DMS53 treated with DMSO at 0.1 percent for 48 hours (cell line): ENCODE data around the gene TMEM245.
"Not testable (repeated sequence)": the region's sequence is repeated elsewhere in the genome, so short reads cannot be mapped to it uniquely, and the experiment has no call there.

Experiments
- DNase-seq: peaks from one replicate; lab custom pipeline; 2025; ENCODE audit not compliant: unreplicated experiment; lab: John Stamatoyannopoulos, UW

TMEM245 gene

GRCh38 chr9:109068764-109069163 lies 51.0 kb downstream of the TMEM245 start:
- DNase-seq, result no peak

GRCh38 chr9:109064963-109065702 lies 54.6 kb downstream of the TMEM245 start:
- no peak for DNase-seq

- DNase-seq, result no peak
Measured at GRCh38 chr9:109063760-109064159, 56.0 kb downstream of the TMEM245 start.

DNA sequence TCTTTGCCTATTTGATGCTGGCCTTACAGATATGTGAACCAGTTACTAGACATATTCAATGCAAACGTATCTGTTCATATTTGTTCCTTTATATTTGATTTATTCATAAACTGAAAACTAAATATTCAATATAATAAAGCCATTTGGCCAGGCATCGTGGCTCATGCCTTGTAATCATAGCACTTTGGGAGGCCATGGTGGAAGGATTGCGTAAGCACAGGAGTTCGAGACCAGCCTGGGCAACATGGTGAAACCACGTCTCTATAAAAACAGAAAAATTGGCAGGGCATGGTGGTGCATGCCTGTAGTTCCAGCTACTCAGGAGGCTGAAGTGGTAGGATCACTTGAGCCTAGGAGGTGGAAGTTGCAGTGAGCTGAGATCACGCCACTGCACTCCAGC lies 57.2 kb downstream of the TMEM245 start:
- DNase-seq, result no peak

GRCh38 chr9:109060191-109060590 lies 59.6 kb downstream of the TMEM245 start:
- no peak for DNase-seq

GRCh38 chr9:109053121-109053520 lies 66.6 kb downstream of the TMEM245 start:
- DNase-seq, result not testable (repeated sequence)

- no peak for DNase-seq
Measured at GRCh38 chr9:109052416-109052815, 67.3 kb downstream of the TMEM245 start.

DNA sequence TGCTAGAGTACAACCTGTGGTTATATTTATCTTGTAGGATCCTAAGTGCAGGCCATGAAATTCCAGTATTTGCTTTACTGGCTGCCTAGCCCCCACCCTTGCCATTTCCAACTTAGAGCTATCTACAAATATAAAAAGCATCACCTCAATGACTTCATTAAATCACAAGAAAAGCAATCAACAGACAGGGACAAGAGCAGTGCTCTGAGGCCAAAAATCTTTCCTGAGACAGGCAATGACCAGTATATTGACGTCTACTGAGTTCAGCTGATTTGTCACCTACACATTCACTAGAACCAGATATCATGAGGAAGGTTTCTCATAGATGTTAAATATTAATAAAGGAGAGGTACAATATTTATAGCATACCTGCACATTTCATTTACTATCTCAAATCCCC lies 68.0 kb downstream of the TMEM245 start:
- no peak for DNase-seq

GRCh38 chr9:109050444-109050843 lies 69.3 kb downstream of the TMEM245 start:
- no peak for DNase-seq

GRCh38 chr9:109048822-109049221 lies 70.9 kb downstream of the TMEM245 start:
- no peak for DNase-seq

GRCh38 chr9:109047259-109047658 lies 72.5 kb downstream of the TMEM245 start:
- no peak for DNase-seq

DNA sequence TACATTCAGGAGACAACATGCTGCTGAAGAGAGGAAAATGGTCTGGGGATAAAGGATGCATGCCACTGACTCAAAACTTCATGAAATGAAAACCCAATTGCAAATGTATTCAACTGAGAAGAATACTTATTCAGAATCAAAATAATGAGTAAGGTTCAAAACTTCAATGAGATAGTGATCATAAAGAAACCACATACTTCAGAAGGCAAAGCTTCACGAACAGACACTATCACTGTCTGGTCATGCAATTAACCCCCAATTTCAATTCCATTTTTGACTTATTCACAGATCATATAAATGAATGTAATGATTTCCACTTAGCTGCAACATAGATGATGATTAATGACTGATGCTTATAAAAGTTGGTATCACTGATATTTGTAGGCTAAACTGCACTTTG lies 73.4 kb downstream of the TMEM245 start:
- DNase-seq, result no peak

DNA sequence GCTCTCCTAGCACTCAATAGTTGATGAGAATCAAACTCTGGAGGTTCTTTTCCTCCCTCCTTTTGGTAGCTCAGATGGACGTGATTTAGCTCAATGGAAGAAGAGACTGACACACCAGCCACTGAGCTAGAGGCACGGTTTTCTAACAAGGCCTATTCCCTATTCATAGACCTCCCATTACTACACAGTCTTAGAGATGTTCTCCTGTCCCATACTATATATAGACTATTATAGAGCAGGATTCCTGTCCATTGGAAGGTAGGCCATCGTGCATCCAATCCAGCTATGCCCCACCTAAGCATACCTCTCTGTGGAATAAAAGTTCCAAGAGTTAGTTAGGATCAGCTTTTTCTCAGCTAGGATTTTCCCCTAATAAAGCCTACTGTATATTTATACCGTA lies 76.2 kb downstream of the TMEM245 start:
- no peak for DNase-seq

- no peak for DNase-seq
Measured at GRCh38 chr9:109040571-109040970, 79.2 kb downstream of the TMEM245 start.

DNA sequence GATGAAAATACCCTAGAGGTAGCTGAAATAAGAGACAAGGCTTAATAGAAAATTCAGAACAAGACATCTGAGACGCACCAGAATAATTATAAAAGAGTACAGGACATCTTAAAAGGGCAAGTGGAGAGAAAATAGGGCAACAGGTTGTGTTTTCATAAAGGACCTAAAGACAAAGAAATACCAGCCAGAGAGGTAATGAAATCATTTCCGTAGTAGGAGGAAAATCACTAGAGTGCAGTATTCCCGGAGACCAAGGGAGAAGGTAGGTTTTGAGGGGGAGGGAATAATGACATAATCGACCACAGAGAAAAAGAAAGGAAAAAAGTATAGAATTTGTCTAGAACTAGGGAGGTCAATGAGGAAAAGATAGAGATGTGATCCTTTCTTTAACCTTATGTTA lies 80.2 kb downstream of the TMEM245 start:
- DNase-seq, result no peak

GRCh38 chr9:109037946-109038715 lies 81.6 kb downstream of the TMEM245 start:
- DNase-seq, result no peak

DNA sequence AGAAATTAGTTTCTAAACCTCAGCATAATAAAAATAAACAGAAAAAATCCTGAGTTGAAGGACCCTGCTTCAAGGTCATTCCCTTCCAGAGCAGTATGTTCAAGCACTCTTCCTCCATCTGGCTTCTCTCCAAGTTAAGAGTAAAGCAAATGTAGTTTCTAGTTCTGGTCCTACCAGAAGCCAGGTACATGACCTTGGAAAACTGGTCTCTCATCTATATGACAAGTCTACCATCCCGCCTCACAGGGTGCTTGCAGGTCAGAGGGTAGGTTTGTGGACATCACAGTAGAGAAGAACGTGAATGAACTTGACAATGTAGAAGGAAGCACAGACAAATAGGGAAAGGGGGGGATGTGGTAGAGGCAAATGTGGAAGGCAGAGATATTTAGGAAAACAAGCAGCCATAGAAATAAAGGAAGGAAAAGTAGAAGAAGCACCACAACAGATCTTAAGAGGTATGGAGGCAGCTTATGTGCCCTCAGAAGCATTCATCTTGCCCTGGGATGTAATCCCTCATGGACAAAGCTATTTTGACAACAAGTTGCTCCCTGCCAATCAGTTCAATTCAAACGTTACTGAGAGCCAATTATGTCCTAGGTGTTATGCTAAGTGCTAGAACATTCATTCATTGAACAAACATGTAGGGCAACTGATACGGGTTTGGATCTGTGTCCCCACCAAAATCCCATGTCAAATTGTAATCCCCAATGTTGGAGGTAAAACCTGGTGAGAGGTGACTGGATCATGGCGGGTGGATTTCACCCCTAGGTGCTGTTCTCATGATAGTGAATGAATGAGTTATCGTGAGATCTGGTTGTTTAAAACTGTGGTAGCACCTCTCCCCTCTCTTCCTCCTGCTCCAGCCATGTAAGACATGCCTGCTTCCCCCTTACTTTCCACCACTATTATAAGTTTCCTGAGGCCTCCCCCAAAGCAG lies 82.7 kb downstream of the TMEM245 start:
- DNase-seq, result no peak

DNA sequence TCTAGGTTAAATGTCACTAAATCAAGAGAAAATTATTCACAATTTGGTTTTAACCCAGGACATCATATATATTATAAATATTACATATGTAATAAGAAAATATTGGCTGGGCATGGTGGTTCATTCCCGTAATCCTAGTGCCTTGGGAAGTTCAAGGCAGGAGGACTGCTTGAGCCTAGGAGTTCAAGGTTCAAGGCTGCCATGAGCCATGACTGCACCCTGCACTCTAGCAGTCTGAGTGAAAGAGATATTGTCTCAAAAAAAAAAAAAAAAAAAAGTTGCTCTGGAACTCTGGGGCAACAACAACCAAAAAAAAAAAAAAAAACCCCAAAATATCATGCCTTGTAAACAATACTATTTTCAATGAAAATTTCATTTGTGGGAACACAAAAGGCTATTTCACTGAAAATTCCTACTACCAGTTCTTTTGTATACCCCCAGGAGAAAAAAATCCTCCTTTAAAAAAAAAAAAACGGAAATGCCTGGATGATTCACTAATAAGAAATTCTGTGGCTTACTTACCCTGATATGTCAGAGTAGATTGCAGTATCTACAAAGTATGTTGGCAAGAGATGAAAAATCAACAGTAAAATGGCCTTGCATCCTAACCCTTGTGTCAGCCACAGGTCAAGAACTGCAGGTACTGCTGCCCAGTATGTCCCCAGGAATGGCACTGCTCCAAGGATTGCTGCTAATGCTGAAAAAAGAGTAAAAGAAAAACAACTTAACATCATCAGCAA lies 83.9 kb downstream of the TMEM245 start:
- no peak for DNase-seq

DNA sequence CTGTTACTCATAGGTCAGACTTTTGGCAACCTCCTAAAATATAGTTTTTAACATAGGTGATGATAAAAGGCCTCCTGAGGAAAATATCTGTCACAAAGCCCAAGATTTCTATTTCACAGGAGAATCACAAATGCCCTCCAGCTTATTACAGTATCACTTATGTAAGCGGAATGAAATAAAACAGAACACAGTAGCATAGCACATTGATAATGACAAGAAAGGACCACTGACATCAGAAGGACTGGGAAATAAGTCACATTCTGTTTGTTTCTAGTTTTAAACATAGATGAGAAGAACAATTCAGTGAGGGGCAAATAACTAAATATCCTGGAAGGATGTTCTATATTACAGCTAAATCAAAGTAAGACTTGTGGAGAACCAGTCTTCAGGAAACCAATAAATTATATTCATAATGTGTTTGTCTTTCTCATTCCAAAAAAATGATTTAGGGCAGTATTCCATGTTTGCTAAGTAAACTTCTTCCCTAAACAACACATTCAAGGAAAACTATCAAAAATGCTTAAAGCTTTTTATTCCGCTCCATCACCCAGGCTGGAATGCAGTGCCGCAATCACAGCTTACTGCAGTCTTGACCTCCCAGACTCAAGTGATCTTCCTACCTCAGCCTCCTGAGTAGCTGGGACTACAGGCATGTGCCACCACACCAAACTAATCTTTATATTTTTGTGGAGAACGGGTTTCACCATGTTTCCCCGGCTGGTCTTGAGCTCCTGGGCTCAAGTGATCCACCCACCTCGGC lies 85.6 kb downstream of the TMEM245 start:
- DNase-seq, result no peak

DNA sequence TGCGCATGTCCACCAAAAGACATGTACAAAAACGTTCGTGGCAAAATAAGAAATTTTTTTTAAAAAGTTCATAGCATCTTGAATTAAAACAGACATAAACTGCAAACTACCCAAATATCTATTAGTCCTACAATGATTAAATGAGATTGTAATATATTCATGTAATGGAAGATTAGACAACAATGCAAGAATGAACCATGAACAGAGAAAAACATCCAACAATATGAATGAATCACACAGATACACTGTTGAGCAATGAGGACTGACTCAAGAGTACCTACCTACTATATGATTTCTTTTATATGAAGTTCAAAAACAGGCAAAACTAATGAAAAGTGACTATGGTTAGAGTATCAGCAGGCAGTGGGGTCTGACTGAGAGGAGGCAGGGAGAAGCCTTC lies 88.5 kb downstream of the TMEM245 start:
- no peak for DNase-seq
